Endothelial cell of umbilical vein (primary cell): ENCODE results near the gene SCFD1. TPM values are rescaled to one million over a fixed set of nuclear protein-coding genes. Genes with fewer than 3 reads are reported as not detected.

Experiments used
- BruUV-seq: library from RNA; stranded (reverse); fragments of 400-500 nt; replicated peaks from 2 replicates; lab custom pipeline; 2021; lab: Mats Ljungman, UMichigan
- CTCF ChIA-PET: fragments of 300-600, 350-600 bp; sonication (Branson Sonifier 250); formaldehyde crosslinking; loops from one replicate; lab custom pipeline; 2021; ENCODE audit warnings: antibody characterized with exemption, inconsistent platforms; lab: Charles Lee
- POLR2A ChIA-PET: fragments of 300-600, 350-600 bp; sonication (Branson Sonifier 250); formaldehyde crosslinking; loops from one replicate; lab custom pipeline; 2021; ENCODE audit warnings: antibody characterized with exemption, inconsistent platforms; lab: Charles Lee
- DNase-seq: peaks from one replicate; pipeline ENCODE4 v3.0.0-alpha.2; 2011; ENCODE audit warnings: low read depth, low spot score
- FAIRE-seq: peaks from 2 replicates; lab custom pipeline; 2011; peaks lifted over from hg19 to GRCh38; lab: Jason Lieb, UNC
- H2AFZ ChIP-seq: 2 replicates; pipeline ENCODE4 v1.6.0; 2012; ENCODE audit warnings: low read depth, low read length, control low read depth, inconsistent platforms
- H3K27ac ChIP-seq: 2 replicates; pipeline ENCODE4 v1.5.1; 2011; ENCODE audit warnings: low read depth, mild to moderate bottlenecking, control low read depth, low read length, moderate library complexity; ENCODE audit not compliant: insufficient read depth
- H3K27me3 ChIP-seq, 2 experiments: 2 replicates each; pipeline versions ENCODE4 v1.6.0 to v1.6.1; 2011; ENCODE audit warnings: low read length in 2 of 2, mixed read lengths in 1 of 2; ENCODE audit not compliant: control insufficient read depth in 2 of 2, insufficient read depth in 2 of 2
- H3K36me3 ChIP-seq, 2 experiments: 2 replicates in 1 of 2; 3 replicates in 1 of 2; pipeline ENCODE4 v1.5.1; 2011; ENCODE audit warnings: low read length in 2 of 2, mild to moderate bottlenecking in 1 of 2, moderate library complexity in 1 of 2; ENCODE audit not compliant: control insufficient read depth in 2 of 2, insufficient read depth in 2 of 2; ENCODE audit errors: extremely low read depth in 1 of 2
- H3K4me1 ChIP-seq: 3 replicates; pipeline ENCODE4 v1.5.1; 2011; ENCODE audit warnings: mild to moderate bottlenecking, low read length; ENCODE audit not compliant: control insufficient read depth, insufficient read depth; ENCODE audit errors: extremely low read depth
- H3K4me2 ChIP-seq: 2 replicates; pipeline ENCODE4 v1.6.1; 2011; ENCODE audit warnings: low read length, control low read depth, mixed read lengths; ENCODE audit not compliant: insufficient read depth
- H3K4me3 ChIP-seq, 3 experiments: fragments of 200-600 bp in 1 of 3; sonication (generic), shearing (Covaris generic) in 1 of 3; replicated peaks in 1 of 3; 2 replicates each; pipeline ENCODE4 v1.5.1; 2011 to 2016; ENCODE audit warnings: control low read depth in 3 of 3, low read length in 3 of 3, mild to moderate bottlenecking in 2 of 3, inconsistent platforms in 1 of 3, low read depth in 1 of 3, moderate library complexity in 1 of 3; ENCODE audit not compliant: insufficient read depth in 1 of 3
- H3K79me2 ChIP-seq: 2 replicates; pipeline ENCODE4 v1.6.0; 2012; ENCODE audit warnings: low read length, inconsistent platforms; ENCODE audit not compliant: control insufficient read depth, insufficient read depth
- H3K9ac ChIP-seq: replicated peaks from 2 replicates; pipeline ENCODE3; 2011; ENCODE audit warnings: low read length, control low read depth; ENCODE audit not compliant: insufficient read depth; ENCODE audit errors: extremely low read depth
- H3K9me1 ChIP-seq: replicated peaks from 3 replicates; pipeline ENCODE4 v1.6.0; 2011; ENCODE audit warnings: mild to moderate bottlenecking, low read length; ENCODE audit not compliant: control insufficient read depth, insufficient read depth; ENCODE audit errors: extremely low read depth
- H3K9me3 ChIP-seq: replicated peaks from 2 replicates; pipeline ENCODE4 v1.5.1; 2012; ENCODE audit warnings: low read length, inconsistent platforms; ENCODE audit not compliant: control insufficient read depth, insufficient read depth
- H4K20me1 ChIP-seq: replicated peaks from 2 replicates; pipeline ENCODE3; 2011; ENCODE audit warnings: mild to moderate bottlenecking, low read length; ENCODE audit not compliant: control insufficient read depth, insufficient read depth; ENCODE audit errors: extremely low read depth
- EZH2 ChIP-seq: IDR thresholded peaks from 2 replicates; pipeline ENCODE4 v1.6.1; 2012; ENCODE audit warnings: borderline replicate concordance, low read depth, mild to moderate bottlenecking, moderate library complexity, low read length, inconsistent platforms; ENCODE audit not compliant: severe bottlenecking
- FOS ChIP-seq: IDR thresholded peaks from 2 replicates; pipeline ENCODE4 v1.6.1; 2011; ENCODE audit warnings: mild to moderate bottlenecking, low read length, moderate library complexity, borderline replicate concordance; ENCODE audit not compliant: insufficient read depth
- GATA2 ChIP-seq: IDR thresholded peaks from 2 replicates; pipeline ENCODE4 v1.7.0; 2011; ENCODE audit warnings: low read depth, mild to moderate bottlenecking, moderate library complexity, mixed read lengths, low read length; ENCODE audit not compliant: insufficient read length, insufficient read depth
- JUN ChIP-seq: IDR thresholded peaks from 2 replicates; pipeline ENCODE4 v1.6.1; 2011; ENCODE audit warnings: borderline replicate concordance, low read depth; ENCODE audit not compliant: insufficient read length, insufficient read depth
- MYC ChIP-seq: IDR thresholded peaks from one replicate; pipeline ENCODE4 v1.6.1; 2011; ENCODE audit warnings: mild to moderate bottlenecking, low read depth, low read length
- POLR2A ChIP-seq: IDR thresholded peaks from 2 replicates; pipeline ENCODE4 v1.6.1; 2012; ENCODE audit warnings: low read depth, mild to moderate bottlenecking, control low read depth, low read length
- POLR2AphosphoS5 ChIP-seq: IDR thresholded peaks from 2 replicates; pipeline ENCODE4 v1.6.1; 2012; ENCODE audit warnings: low read depth, mild to moderate bottlenecking, control low read depth, low read length, moderate library complexity; ENCODE audit not compliant: insufficient read depth
- dilution Hi-C: fragments of 300-500 bp; cut with MboI; formaldehyde crosslinking; loops from one replicate; pipeline ENCODE4 v1.15.0; 2019; ENCODE audit warnings: low sequenced_read_pairs; ENCODE audit not compliant: extremely low pct_ligation_motif_present
- intact Hi-C: fragments of 100-400 bp; cut with micrococcal nuclease; formaldehyde crosslinking; loops from one replicate; pipeline ENCODE4 v1.10.0; 2022
- polyA plus RNA-seq, 4 experiments: library from polyadenylated mRNA; depleted of rRNA in 3 of 4; stranded (reverse) in 3 of 4; unstranded in 1 of 4; fragments of >200 nt; gene quantifications; 2 replicates each; pipeline versions ENCODE4 v1.2.1 to v1.2.3, GENCODE V29; 2011 to 2012; ENCODE audit warnings: missing spikeins in 1 of 4
- total RNA-seq: library from RNA; stranded (reverse); gene quantifications from 2 replicates; pipeline ENCODE4 v1.2.3, GENCODE V29; 2021
- TF ChIP-seq, protein P1 (sequence below): IDR thresholded peaks from 2 replicates; pipeline ENCODE4 v1.6.1; 2011; ENCODE audit not compliant: insufficient read depth, insufficient read length
- TF ChIP-seq, protein P2 (sequence below), 2 donors: IDR thresholded peaks; 1 replicate in 1 of 2; 2 replicates in 1 of 2; pipeline ENCODE4 v1.5.1; 2011; ENCODE audit warnings: low read length in 2 of 2, mild to moderate bottlenecking in 2 of 2, moderate library complexity in 2 of 2, control low read depth in 1 of 2, inconsistent platforms in 1 of 2, low read depth in 1 of 2; ENCODE audit not compliant: insufficient read depth in 1 of 2; ENCODE audit errors: extremely low read depth in 1 of 2

Gene SCFD1
- total and polyA plus RNA-seq, 2 donors (not counting 3 experiments of a cell fraction or from before 2014, with no cell fraction given): 21.3 to 59.9 TPM

DNA sequence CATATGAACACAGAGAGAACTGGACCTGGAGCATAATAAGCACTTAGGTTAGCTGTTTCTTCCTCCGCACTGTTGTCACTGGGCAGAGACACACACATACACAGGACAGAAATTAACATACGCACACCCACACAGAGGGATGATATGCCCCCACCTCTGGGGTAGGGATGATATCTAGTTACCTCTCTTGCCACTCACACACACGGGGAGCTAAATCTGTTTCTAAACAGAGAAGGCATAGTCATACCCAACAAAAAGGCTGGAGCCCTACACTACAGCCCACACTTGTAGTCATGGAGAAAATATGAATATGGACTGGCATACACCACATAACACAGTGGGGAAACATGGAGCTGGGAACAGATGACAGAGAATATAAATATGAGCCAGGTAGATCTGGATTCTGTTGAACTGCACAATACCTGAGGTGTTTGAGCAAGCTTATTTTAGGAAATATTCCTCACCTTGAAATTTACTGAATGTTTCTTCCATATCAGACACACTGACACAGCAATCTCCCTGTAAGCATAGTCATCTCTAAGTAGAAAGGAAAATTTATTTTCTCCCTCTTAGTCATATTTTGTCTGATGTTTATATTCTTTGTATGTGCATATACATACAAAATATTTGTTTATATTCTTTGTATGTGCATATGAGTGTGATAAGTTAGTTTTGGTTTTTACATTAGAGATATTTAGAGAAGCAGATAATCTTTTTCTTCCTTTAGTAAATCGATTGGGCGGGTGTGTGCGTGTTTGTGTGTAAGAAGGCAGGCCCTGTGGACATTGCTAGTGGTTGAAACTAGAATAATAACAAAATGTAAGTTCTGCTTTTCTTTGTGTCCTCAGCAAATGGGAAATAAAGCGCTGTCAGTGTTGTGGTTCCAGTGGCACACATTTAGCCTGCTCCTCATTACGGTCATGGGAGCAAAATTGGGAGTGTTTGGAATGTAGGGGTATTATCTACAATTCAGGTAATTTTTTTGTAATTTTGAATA, 20.9 kb upstream of the SCFD1 start:
- no peak overlapping the region for H3K27ac ChIP-seq
- TF ChIP-seq GATA2: no peak
- no peak for TF ChIP-seq MYC
- TF ChIP-seq JUN: no peak
- TF ChIP-seq, protein P1, sequence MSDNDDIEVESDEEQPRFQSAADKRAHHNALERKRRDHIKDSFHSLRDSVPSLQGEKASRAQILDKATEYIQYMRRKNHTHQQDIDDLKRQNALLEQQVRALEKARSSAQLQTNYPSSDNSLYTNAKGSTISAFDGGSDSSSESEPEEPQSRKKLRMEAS: no peak
- TF ChIP-seq, protein P2, sequence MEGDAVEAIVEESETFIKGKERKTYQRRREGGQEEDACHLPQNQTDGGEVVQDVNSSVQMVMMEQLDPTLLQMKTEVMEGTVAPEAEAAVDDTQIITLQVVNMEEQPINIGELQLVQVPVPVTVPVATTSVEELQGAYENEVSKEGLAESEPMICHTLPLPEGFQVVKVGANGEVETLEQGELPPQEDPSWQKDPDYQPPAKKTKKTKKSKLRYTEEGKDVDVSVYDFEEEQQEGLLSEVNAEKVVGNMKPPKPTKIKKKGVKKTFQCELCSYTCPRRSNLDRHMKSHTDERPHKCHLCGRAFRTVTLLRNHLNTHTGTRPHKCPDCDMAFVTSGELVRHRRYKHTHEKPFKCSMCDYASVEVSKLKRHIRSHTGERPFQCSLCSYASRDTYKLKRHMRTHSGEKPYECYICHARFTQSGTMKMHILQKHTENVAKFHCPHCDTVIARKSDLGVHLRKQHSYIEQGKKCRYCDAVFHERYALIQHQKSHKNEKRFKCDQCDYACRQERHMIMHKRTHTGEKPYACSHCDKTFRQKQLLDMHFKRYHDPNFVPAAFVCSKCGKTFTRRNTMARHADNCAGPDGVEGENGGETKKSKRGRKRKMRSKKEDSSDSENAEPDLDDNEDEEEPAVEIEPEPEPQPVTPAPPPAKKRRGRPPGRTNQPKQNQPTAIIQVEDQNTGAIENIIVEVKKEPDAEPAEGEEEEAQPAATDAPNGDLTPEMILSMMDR (IDR thresholded peaks at IDR 0.05; ENCODE audit: extremely low read depth in 1 of 2, insufficient read depth in 1 of 2, low read depth in 1 of 2, low read length in 2 of 2): no peak
- TF ChIP-seq EZH2: no peak
- no peak for TF ChIP-seq POLR2AphosphoS5
- no peak for TF ChIP-seq POLR2A
- TF ChIP-seq FOS: no peak
- no peak overlapping the region for H3K4me2 ChIP-seq
- no peaks in the 10 kb centered on the region for H4K20me1 ChIP-seq
- peaks cover 2 to 13% of the 10 kb centered on the region in 2 experiments for H3K36me3 ChIP-seq
- intact Hi-C loops (no loop called here), dilution Hi-C loops (no loop called here)
- H3K9me3 ChIP-seq: no peaks in the 10 kb centered on the region
- H3K9me1 ChIP-seq: no peaks in the 10 kb centered on the region
- H3K79me2 ChIP-seq: peaks cover 6% of the 10 kb centered on the region
- no peaks in the 10 kb centered on the region for H3K27me3 ChIP-seq
- CTCF ChIA-PET: interaction anchor here (1.6 kb wide), 1 partner anchor 10 kb away, joined by 6 read pairs; no protein-coding TSS in a partner anchor
- POLR2A ChIA-PET: no interaction called here
- H3K4me3 ChIP-seq: no peak overlapping the region
- FAIRE-seq (no peak), DNase-seq (no peak)
- H3K4me1 ChIP-seq: no peaks in the 10 kb centered on the region
- H3K9ac ChIP-seq: no peak overlapping the region
- BruUV-seq: no TSS peak
- H2AFZ ChIP-seq: no peak overlapping the region
